Stimulated activated CD8-positive, alpha-beta memory T cell treated with anti-CD3 and anti-CD28 coated beads, Interleukin-2, amount 100 ng/mL, for 48 hours (primary cell): ENCODE data around the gene AKAP10.
"Not testable (repeated sequence)": the region's sequence is repeated elsewhere in the genome, so short reads cannot be mapped to it uniquely, and the experiment has no call there.

ENCODE experiments used
- DNase-seq, 2 donors: peaks; one replicate each; pipeline ENCODE4 v3.0.0-alpha.2; 2020; ENCODE audit warnings: low read depth in 2 of 2

Gene AKAP10

GRCh38 chr17:19867079-19867328 is 110.6 kb downstream of the AKAP10 start:
- peak; percentile 32 to 36 for DNase-seq

- no peak for DNase-seq
These were observed 112.6 kb downstream of the AKAP10 start for GRCh38 chr17:19865021-19865420.

- not testable (repeated sequence) for DNase-seq
These were observed 116.9 kb downstream of the AKAP10 start for GRCh38 chr17:19860647-19861177.

GRCh38 chr17:19857640-19858039 is 120.0 kb downstream of the AKAP10 start:
- DNase-seq = no peak
